H9 (cell line): Measurements from ENCODE around the gene NOL9. TPM values are rescaled to one million over a fixed set of nuclear protein-coding genes. Genes with fewer than 3 reads are reported as not detected.

ENCODE experiments used
- DNase-seq: peaks from one replicate; pipeline ENCODE4 v3.0.0-alpha.2; 2017
- H2AFZ ChIP-seq: one replicate; pipeline ENCODE4 v1.6.1; 2013; ENCODE audit warnings: mild to moderate bottlenecking, low read length, control low read depth, moderate library complexity
- H2AK5ac ChIP-seq: 2 replicates; pipeline ENCODE4 v1.6.1; 2013; ENCODE audit warnings: low read length, control low read depth, mixed read lengths; ENCODE audit not compliant: insufficient read length
- H2BK120ac ChIP-seq: one replicate; pipeline ENCODE4 v1.6.1; 2013; ENCODE audit warnings: low read depth, mild to moderate bottlenecking, low read length, control low read depth, inconsistent platforms; ENCODE audit not compliant: poor library complexity, severe bottlenecking
- H2BK12ac ChIP-seq: 2 replicates; pipeline ENCODE4 v1.6.1; 2013; ENCODE audit warnings: low read length, control low read depth, mixed read lengths, low read depth; ENCODE audit not compliant: insufficient read length
- H2BK15ac ChIP-seq: 2 replicates; pipeline ENCODE4 v1.6.1; 2013; ENCODE audit warnings: low read depth, low read length, control low read depth
- H2BK20ac ChIP-seq: one replicate; pipeline ENCODE4 v1.6.1; 2013; ENCODE audit warnings: low read depth, mild to moderate bottlenecking, low read length, control low read depth, inconsistent platforms; ENCODE audit not compliant: poor library complexity, severe bottlenecking
- H2BK5ac ChIP-seq: 2 replicates; pipeline ENCODE4 v1.6.1; 2013; ENCODE audit warnings: low read length, control low read depth, mixed read lengths; ENCODE audit not compliant: insufficient read length
- H3K14ac ChIP-seq: 2 replicates; pipeline ENCODE4 v1.6.1; 2013; ENCODE audit warnings: low read length, control low read depth; ENCODE audit not compliant: insufficient read depth
- H3K18ac ChIP-seq: 2 replicates; pipeline ENCODE4 v1.6.1; 2013; ENCODE audit warnings: low read depth, mild to moderate bottlenecking, mixed read lengths, low read length, control low read depth; ENCODE audit not compliant: insufficient read length
- H3K23ac ChIP-seq: 2 replicates; pipeline ENCODE4 v1.6.1; 2013; ENCODE audit warnings: low read length, control low read depth, mixed read lengths, low read depth; ENCODE audit not compliant: insufficient read length
- H3K23me2 ChIP-seq: 2 replicates; pipeline ENCODE4 v1.6.1; 2013; ENCODE audit warnings: low read depth, mild to moderate bottlenecking, mixed read lengths, low read length, control low read depth; ENCODE audit not compliant: insufficient read length, poor library complexity, severe bottlenecking
- H3K27ac ChIP-seq: 2 replicates; pipeline ENCODE4 v1.5.1; 2013; ENCODE audit warnings: low read length, control low read depth, mixed read lengths, low read depth; ENCODE audit not compliant: insufficient read length
- H3K27me3 ChIP-seq: 2 replicates; pipeline ENCODE4 v1.6.1; 2013; ENCODE audit warnings: low read length, control low read depth, inconsistent platforms; ENCODE audit not compliant: insufficient read depth
- H3K4ac ChIP-seq: 2 replicates; pipeline ENCODE4 v1.6.1; 2013; ENCODE audit warnings: low read depth, mild to moderate bottlenecking, control low read depth, inconsistent platforms, low read length, moderate library complexity
- H3K4me1 ChIP-seq: 2 replicates; pipeline ENCODE4 v1.6.1; 2013; ENCODE audit warnings: low read length, control low read depth, inconsistent platforms; ENCODE audit not compliant: insufficient read depth
- H3K4me2 ChIP-seq: 2 replicates; pipeline ENCODE4 v1.6.1; 2013; ENCODE audit warnings: low read length, control low read depth, mixed read lengths; ENCODE audit not compliant: insufficient read length, insufficient read depth
- H3K56ac ChIP-seq: 2 replicates; pipeline ENCODE4 v1.6.1; 2013; ENCODE audit warnings: low read depth, mild to moderate bottlenecking, mixed read lengths, low read length, control low read depth; ENCODE audit not compliant: insufficient read length
- H3K79me1 ChIP-seq: 2 replicates; pipeline ENCODE4 v1.6.1; 2013; ENCODE audit warnings: low read depth, mild to moderate bottlenecking, moderate library complexity, low read length, control low read depth, inconsistent platforms; ENCODE audit not compliant: insufficient read depth, poor library complexity, severe bottlenecking
- H3K79me2 ChIP-seq: 2 replicates; pipeline ENCODE4 v1.6.1; 2013; ENCODE audit warnings: low read length, control low read depth, inconsistent platforms; ENCODE audit not compliant: insufficient read depth
- H3K9ac ChIP-seq: 2 replicates; pipeline ENCODE4 v1.6.1; 2013; ENCODE audit warnings: low read length, control low read depth, mixed read lengths; ENCODE audit not compliant: insufficient read length; ENCODE audit errors: extremely low read depth
- H3K9me3 ChIP-seq: one replicate; pipeline ENCODE4 v1.6.1; 2013; ENCODE audit warnings: low read depth, low read length, inconsistent platforms; ENCODE audit not compliant: control insufficient read depth
- H3T11ph ChIP-seq: one replicate; pipeline ENCODE4 v1.6.1; 2013; ENCODE audit warnings: mild to moderate bottlenecking, low read length, control low read depth, inconsistent platforms
- H4K20me1 ChIP-seq: one replicate; pipeline ENCODE4 v1.6.1; 2013; ENCODE audit not compliant: control insufficient read depth, insufficient read length, insufficient read depth
- H4K5ac ChIP-seq: 2 replicates; pipeline ENCODE4 v1.6.1; 2013; ENCODE audit warnings: low read depth, mild to moderate bottlenecking, mixed read lengths, low read length, control low read depth; ENCODE audit not compliant: insufficient read length
- H4K8ac ChIP-seq: replicated peaks from 2 replicates; pipeline ENCODE4 v1.6.1; 2013; ENCODE audit warnings: low read length, control low read depth, mixed read lengths, low read depth; ENCODE audit not compliant: insufficient read length
- H4K91ac ChIP-seq: 2 replicates; pipeline ENCODE4 v1.6.1; 2013; ENCODE audit warnings: low read depth, mild to moderate bottlenecking, moderate library complexity, mixed read lengths, low read length, control low read depth; ENCODE audit not compliant: insufficient read length
- H3K27ac Mint-ChIP-seq, 3 experiments: 2 replicates in 2 of 3; 3 replicates in 1 of 3; pipeline ENCODE4 v1.8.0; 2020 to 2021; ENCODE audit warnings: mixed read lengths in 3 of 3, mild to moderate bottlenecking in 1 of 3, moderate library complexity in 1 of 3
- H3K27me3 Mint-ChIP-seq: 2 replicates; pipeline ENCODE4 v1.8.0; 2021; ENCODE audit warnings: low read depth, mild to moderate bottlenecking, moderate library complexity, mixed read lengths
- H3K36me3 Mint-ChIP-seq, 3 experiments: 2 replicates in 2 of 3; 3 replicates in 1 of 3; pipeline ENCODE4 v1.8.0; 2020 to 2021; ENCODE audit warnings: low read depth in 3 of 3, mixed read lengths in 3 of 3; ENCODE audit not compliant: insufficient read depth in 1 of 3
- H3K4me1 Mint-ChIP-seq, 2 experiments: 2 replicates each; pipeline ENCODE4 v1.8.0; 2020; ENCODE audit warnings: mixed read lengths in 2 of 2
- H3K4me3 Mint-ChIP-seq, 2 experiments: 2 replicates in 1 of 2; 3 replicates in 1 of 2; pipeline ENCODE4 v1.8.0; 2020 to 2021; ENCODE audit warnings: mild to moderate bottlenecking in 2 of 2, mixed read lengths in 2 of 2, moderate library complexity in 1 of 2
- H3K9me3 Mint-ChIP-seq, 2 experiments: 2 replicates in 1 of 2; 3 replicates in 1 of 2; pipeline ENCODE4 v1.8.0; 2020; ENCODE audit warnings: mild to moderate bottlenecking in 2 of 2, mixed read lengths in 2 of 2, moderate library complexity in 1 of 2
- WGBS: extraction: QIAGEN DNeasy Blood & Tissue Kit; methylation state at CpG from one replicate; pipeline ENCODE4 v1.1.7; 2013; ENCODE audit warnings: missing lambda C conversion rate, low lambda C conversion rate, mixed read lengths; ENCODE audit not compliant: insufficient read length; ENCODE audit errors: extremely low coverage; 5-methylcytosine and 5-hydroxymethylcytosine counted together
- total RNA-seq: library from RNA; stranded (reverse); gene quantifications from 2 replicates; pipeline ENCODE4 v1.2.1, GENCODE V29; 2021
- TF ChIP-seq, protein P1 (sequence below): fragments of 200-600 bp; sonication (generic); conservative IDR thresholded peaks from 3 replicates; pipeline ENCODE4 v1.8.0; 2021; ENCODE audit warnings: antibody characterized with exemption, mild to moderate bottlenecking

The NOL9 gene
- total RNA-seq, 1 experiment from 2014 or later = 50.4 TPM

- TF ChIP-seq, protein P1, sequence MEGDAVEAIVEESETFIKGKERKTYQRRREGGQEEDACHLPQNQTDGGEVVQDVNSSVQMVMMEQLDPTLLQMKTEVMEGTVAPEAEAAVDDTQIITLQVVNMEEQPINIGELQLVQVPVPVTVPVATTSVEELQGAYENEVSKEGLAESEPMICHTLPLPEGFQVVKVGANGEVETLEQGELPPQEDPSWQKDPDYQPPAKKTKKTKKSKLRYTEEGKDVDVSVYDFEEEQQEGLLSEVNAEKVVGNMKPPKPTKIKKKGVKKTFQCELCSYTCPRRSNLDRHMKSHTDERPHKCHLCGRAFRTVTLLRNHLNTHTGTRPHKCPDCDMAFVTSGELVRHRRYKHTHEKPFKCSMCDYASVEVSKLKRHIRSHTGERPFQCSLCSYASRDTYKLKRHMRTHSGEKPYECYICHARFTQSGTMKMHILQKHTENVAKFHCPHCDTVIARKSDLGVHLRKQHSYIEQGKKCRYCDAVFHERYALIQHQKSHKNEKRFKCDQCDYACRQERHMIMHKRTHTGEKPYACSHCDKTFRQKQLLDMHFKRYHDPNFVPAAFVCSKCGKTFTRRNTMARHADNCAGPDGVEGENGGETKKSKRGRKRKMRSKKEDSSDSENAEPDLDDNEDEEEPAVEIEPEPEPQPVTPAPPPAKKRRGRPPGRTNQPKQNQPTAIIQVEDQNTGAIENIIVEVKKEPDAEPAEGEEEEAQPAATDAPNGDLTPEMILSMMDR = no peak
- Histone ChIP-seq H2BK12ac (no peak overlapping the region), H3K23ac (no peak overlapping the region), H2BK5ac (no peak overlapping the region), H3K79me2 (no peaks in the 10 kb centered on the region), H3K14ac (no peak overlapping the region), H2AK5ac (no peak overlapping the region), H3T11ph (no peak overlapping the region), H3K18ac (no peak overlapping the region), H3K27me3 (no peaks in the 10 kb centered on the region), H3K27ac (no peak overlapping the region), H3K23me2 (peaks cover 17% of the 10 kb centered on the region), H3K4me2 (peak overlapping the region; percentile 57), H4K5ac (no peak overlapping the region), H4K8ac (no peak overlapping the region), H2BK20ac (no peak overlapping the region), H2BK120ac (no peak overlapping the region), H3K4ac (no peak overlapping the region), H2BK15ac (no peak overlapping the region), H2AFZ (no peak overlapping the region), H3K9me3 (no peaks in the 10 kb centered on the region), H3K9ac (no peak overlapping the region), H3K79me1 (no peaks in the 10 kb centered on the region), H4K20me1 (no peaks in the 10 kb centered on the region), H3K4me1 (peaks cover 4% of the 10 kb centered on the region; the same call in 1 of the 2 replicates), H3K56ac (no peak overlapping the region), H4K91ac (no peak overlapping the region)
- Mint-ChIP-seq H3K4me3 (peak overlapping the region; percentile 68 to 83), H3K36me3 (peaks cover 0 to 4% (median 0%) of the 10 kb centered on the region in 3 experiments; a peak in 1 of 7 replicates), H3K9me3 (no peaks in the 10 kb centered on the region), H3K4me1 (peaks cover 27 to 28% of the 10 kb centered on the region in 2 experiments), H3K27ac (no peak overlapping the region), H3K27me3 (peaks cover 29% of the 10 kb centered on the region)
- DNase-seq = peak; percentile 76
- WGBS = no CpG with 5 or more reads among the region's 14 CpGs
Observed at GRCh38 chr1:6495540-6496364, 58.6 kb downstream of the NOL9 start.
